Activated naive CD4-positive, alpha-beta T cell treated with Interleukin-2 at 50 U/mL for 16 hours (primary cell): Measurements from ENCODE around the gene POLL.
A peak's percentile ranks its signal among the peaks of the same experiment; 100 is the strongest.

ENCODE experiments used
- DNase-seq: peaks from one replicate; pipeline ENCODE4 v3.0.0-alpha.2; 2020

Gene POLL

DNA sequence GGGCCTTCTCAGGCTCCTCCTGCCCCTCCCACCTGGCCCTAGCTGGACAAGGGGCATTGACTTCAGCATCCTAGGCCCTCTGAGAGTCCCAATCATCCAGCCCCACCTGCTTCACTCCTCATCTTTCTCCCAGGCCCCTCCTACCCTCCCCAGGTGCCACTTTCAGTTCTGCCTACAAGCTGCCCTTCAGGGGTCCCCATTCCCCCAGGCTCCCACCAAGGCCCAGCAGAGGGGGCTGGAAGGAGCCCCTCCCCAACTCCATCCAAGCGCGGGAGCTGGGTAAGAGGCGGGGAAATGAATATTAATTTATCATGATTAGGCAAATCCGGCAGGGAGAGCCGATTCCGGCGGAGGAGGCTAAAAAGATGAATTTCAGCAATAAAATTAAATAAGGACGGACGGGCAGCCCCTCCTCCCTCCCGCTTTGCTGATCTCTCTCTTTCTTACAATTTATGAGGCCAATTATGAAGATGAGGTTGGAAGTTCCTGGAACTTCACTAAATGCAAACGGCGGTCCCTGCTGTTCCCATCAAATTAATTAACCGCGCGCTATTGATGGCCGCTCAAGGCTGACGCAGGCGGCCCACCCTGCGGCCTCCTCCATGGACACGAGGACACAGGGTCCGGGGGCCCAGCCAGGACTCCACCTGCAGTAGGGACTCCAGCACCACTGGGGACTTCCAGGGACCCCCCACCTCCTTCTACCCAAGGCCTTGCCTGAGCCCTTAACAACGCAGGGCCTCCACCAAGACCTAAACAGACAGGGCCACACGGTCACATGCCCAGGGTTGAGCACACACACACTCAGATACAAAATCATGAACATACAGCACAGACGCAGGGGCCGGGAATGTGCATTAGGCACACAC is 13.9 kb downstream of the POLL start:
- no peak for DNase-seq

DNA sequence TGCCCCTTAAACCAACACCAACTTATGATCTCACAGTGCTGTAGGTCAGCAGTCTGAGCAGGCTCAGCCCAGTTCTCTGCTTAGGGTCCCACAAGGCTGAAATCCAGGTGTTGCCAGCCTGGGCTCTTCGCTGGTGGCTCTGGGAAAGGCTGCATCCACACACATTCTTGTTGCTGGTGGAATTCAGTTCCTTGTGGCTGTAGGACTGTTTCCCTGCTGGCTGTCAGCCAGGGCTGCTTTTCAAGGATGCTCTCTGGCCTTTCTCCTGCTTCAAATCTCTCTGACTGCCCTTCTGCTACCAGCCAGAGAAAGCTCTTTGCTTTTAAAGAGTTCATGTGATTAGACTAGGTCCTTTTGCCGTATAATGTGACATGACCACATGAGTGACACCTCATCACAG is 15.3 kb downstream of the POLL start:
- DNase-seq, result no peak

GRCh38 chr10:101572126-101572525 is 15.9 kb downstream of the POLL start:
- DNase-seq, result no peak

DNA sequence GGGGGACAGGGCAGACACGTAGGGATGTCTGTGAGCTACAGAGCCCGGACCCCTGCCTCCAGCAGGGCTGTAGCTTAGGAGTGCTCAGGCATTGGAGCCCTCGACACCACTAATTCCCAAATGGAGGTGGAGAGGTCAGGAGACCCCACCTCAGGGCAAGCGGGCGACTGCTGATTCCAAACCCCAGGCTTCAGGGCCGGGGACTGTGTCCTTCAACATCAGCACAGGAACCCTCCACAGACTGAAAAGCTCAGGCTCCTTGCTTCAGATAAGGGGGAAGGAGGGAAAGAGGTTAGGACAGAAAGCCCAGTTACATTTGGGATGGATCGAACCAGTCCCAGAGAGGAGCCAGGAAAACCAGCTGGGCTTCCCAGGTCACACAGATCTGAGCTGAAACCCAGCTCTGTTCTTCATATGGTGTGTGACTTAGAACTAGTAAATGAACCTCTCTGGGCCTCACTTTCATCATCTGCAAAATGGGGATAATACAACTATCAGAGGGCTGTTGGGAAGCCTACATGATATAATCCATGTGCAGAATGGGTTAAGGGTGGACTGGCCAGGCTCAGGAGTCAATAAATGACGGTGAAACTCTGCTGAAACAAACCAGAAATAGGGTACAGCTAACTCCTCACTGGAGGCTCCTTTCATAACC is 16.7 kb downstream of the POLL start:
- DNase-seq, result no peak

DNA sequence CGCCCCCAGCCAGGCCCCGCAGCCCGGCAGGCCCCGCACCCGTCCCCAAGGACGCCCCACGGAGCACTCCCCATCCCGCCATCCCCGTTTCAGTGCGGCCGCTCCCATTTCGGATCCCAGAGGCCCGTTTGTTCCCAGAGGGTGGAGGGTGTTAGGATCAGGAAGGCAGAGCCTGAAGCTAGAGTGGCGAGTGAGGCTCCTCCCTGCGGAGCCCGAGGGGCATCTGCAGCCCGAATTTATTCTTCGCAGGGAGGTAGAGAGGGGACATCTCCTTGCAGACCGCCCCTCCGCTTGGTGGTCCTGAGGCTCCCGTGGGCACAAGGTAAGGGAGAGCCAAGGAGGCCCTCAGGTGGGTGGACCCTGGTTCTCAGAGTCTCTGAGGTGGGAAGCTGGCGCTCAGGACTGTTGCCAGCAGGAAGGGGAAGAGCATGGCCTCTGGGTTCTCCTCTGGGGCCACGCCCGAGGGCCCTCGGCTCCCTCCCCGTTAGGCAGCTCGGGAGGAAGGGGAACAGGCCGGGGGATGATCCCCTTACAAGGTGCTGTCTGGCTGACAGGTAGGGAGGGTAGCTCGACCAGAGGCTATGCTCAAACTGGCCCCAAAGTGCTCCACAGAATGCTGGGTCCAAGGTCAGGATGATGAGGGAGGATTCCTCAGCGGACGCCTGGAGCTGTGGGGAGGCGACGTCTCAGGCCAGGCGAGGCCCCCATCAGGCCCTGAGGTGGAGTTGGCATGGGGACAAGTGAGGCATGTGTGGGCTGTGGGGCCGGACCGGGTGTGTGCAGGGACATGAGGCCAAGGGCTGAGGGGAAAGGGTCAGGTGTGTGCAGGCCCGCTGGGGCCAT is 17.4 kb downstream of the POLL start:
- no peak for DNase-seq

GRCh38 chr10:101569622-101570427 is 18.2 kb downstream of the POLL start:
- peak; percentile 81 for DNase-seq

DNA sequence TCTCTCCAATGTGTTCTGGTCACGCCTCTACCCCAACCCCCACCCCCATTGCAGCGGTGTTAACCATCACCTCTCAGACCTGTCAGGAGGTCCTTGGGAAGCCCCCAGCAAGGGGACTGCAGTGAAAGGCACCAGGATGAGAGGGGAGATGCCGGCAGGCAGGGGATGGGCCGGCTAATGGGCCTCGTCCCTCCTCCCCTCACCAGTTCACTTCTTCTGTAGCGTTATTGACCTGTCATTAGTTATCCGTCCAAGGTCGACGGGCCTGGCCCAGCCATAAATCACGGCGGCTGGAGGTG is 18.8 kb downstream of the POLL start:
- no peak for DNase-seq

- DNase-seq, result no peak
Observed at GRCh38 chr10:101568054-101568745, 19.9 kb downstream of the POLL start.

DNA sequence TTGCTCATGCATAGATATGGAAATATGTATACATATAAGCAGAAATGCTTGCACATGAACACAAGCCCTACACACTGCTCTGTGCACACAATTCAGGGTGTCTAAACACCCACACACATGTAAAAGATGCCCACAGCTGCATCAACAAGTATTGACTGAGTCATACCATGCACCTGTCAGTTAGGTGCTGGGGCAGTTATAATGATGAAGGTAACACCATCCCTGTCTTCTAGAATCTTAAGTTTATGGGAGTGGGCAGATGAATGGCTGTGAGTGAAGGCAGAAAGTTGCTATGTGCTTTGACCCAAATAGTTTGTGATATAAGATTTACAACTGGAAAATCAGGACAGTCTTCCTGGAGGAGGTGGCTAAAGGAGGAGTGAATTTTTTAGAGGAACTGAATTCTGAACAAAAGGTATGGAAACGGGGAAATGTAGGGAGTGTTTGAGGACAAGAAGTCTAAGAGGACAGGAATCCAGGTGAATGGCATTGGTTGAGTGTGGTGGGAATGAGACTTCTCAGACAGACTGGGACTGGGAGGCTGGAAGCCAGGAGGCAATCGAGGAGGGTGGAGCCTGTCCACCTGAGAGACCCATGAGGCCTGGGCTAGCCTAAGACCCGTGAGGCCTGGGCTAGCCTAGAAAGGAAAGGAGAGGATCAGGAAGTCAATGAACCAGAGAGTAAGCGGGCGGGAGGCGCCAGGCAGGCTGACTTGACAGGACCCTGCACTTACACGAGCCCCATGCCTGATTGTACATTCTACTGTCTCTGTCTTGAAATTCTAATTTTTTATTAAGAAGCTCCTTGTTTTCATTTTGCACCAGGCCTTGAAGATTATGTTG is 20.7 kb downstream of the POLL start:
- DNase-seq, result no peak

DNA sequence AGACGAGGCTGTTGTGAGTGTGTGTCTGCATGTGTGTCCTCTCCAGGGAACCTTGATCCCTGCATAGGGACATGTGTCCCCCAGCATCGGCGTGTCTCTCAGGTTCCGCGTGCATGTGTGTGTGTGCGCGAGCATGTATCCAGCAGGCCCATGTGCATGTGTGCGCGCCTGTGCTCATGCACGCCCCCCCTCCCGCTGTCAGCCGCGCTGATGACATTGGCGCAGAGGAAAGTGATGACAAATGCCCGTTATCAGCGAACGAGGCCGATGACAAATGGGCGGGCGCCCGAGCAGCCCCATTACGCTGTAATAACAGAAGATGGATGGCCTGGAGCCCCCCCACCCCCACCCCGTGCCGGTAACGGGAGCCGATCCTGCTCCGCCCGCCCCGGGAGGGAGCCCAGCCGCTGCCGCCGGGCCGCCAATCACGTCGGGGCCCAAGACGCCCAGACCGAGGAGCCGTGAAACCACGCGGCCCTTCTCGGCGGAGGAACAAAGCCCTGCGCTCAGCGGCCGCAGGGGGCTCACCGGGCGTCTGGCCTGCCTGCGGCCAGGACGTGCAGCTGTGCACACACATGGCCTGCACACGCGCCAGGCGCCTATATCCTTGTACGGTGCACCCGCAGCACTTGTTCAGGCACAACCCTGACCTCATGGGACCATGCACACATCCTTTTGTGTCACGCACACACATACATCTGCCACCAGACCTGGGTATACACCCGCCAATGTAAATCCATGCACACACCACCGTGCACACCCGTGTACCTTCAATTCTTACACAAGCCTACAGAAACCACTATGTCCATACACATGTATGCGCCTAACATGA is 21.5 kb downstream of the POLL start:
- no peak for DNase-seq

DNA sequence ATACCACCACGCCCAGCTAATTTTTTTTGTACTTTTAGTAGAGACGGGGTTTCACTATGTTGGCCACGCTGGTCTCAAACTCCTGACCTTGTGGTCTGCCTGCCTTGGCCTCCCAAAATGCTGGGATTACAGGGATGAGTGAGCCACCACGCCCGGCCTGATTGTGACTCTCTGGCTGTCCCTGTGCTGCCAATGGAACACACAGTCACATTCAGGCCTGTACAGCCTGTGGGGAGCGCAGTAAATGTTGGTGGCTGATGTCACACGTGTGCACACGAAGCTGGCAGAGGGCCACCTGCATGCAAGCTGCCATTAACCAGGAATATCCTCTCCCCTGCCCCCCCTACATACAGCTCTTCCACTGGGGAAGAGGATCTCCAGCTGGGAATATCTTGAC is 22.1 kb downstream of the POLL start:
- DNase-seq, result no peak

GRCh38 chr10:101565370-101565900 is 22.6 kb downstream of the POLL start:
- DNase-seq, result no peak

DNA sequence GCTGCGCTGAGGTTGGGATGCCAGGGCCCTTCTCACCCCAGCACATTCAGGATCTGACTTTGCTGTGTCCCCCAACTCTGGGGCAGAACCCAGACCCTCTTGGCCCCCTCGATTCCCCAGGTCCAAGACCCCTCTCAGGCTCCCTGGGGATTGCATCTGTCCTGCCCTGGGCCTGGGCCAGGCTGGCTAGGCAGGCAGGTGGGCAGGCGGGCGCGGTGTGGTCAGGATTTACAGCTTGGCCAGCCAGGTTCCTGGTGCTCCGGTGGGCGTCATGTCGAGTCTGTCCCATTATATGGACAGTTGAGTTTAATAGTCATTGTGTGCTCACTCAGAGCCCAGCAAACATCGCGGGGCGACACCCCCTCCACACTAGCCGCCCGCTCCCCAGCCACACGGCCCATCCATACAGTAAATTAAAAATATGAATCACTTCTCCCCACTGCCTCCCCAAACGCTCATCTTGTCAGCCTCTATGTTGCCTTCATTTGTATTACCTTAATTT is 23.5 kb downstream of the POLL start:
- DNase-seq, result no peak

GRCh38 chr10:101563497-101564040 is 24.5 kb downstream of the POLL start:
- no peak for DNase-seq

GRCh38 chr10:101563007-101563406 is 25.1 kb downstream of the POLL start:
- DNase-seq, result no peak

DNA sequence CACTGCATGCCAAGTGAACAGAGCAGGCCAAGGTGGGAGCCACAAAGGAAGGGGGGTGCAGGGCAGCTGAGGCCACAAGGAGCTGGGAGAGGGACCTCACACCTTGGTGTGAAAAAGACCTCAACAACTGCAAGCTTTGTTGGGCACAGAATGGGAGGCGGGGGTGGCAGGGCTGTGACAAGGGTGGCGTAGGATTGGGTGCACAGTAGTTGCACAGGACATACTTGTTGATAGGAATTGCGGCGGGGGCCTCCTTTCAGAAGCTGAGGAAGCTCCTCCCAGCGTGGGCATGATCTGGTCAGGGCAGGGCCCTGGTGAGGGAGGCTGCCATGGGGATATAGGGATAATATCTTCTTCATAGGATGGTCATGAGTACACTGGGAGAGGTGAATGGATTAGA is 25.8 kb downstream of the POLL start:
- DNase-seq, result no peak

- DNase-seq, result no peak
Observed at GRCh38 chr10:101561068-101561915, 26.8 kb downstream of the POLL start.

- DNase-seq, result no peak
Observed at GRCh38 chr10:101560298-101561067, 27.6 kb downstream of the POLL start.
